ENCODE data around the gene ABCC11. TPM values are rescaled to one million over a fixed set of nuclear protein-coding genes. Genes with fewer than 3 reads are reported as not detected.

The ABCC11 gene
- total RNA-seq, 4 donors from 2014 or later, result 0.32 to 0.52 TPM; not detected in 2

DNA sequence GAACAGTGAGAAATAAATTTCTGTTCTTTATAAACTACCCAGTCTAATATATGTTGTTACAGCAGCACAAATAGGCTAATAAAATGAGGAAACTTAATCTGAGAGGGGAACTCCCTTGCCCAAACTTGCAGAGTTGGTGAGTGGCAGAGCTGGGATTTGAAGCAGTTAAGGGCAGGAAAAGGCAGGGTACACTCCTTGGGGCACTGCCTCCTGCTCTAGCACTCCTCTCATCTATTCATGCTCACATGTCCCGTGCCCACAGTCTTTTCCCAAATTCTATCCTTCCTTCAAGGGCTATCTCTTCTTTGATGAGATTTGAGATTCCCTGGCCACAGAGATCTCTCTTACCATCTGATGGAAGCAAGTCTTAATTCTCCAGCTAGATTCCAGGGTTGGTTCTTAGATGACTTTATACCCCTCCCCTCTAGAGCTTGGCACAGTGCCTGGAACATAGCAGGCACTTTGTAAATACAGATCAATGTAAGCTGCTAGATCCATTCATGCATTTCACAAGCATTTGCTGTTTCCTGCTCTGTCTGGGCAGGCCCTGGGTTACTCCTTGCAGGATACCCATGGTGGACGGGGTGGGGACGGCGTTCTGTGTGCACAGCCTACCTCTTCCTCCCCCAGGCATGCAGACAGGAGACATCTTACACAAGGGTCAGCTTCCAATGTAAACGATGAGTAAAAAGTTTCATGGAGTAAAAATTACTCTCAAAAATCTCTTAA, 52.3 kb downstream of the ABCC11 start:
- intact Hi-C loops (cut with DNase I; ENCODE audit: low total_unique reads), result no loop called here
- H3K4me3 ChIP-seq (ENCODE audit: low read depth, poor library complexity, severe bottlenecking), result no peak overlapping the region
- no peak for DNase-seq (ENCODE audit: low spot score in 2 of 2)
- WGBS, 2 donors, result 28 to 35% methylated on average over 5 of the region's 5 CpGs
- no peak for TF ChIP-seq CTCF (IDR thresholded peaks at IDR 0.05)
- no peak for TF ChIP-seq POLR2A (IDR thresholded peaks at IDR 0.05)

DNA sequence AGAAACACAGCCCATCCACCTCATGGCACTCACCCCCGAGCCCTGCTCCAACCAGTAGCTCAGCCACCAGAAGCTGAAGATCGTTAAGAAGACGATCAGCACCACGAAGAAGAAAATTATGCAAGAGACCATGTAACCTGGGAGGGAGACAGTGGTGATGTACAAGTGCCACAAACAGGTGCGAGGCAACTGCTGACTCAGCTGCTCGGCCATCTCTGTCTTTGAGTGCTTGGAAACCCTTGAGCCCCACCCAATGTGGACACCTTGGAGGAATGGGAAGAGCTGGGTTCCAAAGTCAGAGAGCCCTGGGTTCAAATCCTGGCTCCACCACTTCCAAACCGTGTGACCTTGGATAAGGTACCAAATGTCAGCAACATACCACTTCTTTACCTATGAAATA, 53.5 kb downstream of the ABCC11 start:
- no peak overlapping the region for H3K4me3 ChIP-seq (ENCODE audit: low read depth, poor library complexity, severe bottlenecking)
- DNase-seq (ENCODE audit: low spot score in 2 of 2), result no peak
- intact Hi-C loops (cut with DNase I; ENCODE audit: low total_unique reads), result no loop called here
- 82 to 88% methylated on average over 7 of the region's 7 CpGs for WGBS, 2 donors
- TF ChIP-seq CTCF (IDR thresholded peaks at IDR 0.05) (no peak), POLR2A (IDR thresholded peaks at IDR 0.05) (no peak)

DNA sequence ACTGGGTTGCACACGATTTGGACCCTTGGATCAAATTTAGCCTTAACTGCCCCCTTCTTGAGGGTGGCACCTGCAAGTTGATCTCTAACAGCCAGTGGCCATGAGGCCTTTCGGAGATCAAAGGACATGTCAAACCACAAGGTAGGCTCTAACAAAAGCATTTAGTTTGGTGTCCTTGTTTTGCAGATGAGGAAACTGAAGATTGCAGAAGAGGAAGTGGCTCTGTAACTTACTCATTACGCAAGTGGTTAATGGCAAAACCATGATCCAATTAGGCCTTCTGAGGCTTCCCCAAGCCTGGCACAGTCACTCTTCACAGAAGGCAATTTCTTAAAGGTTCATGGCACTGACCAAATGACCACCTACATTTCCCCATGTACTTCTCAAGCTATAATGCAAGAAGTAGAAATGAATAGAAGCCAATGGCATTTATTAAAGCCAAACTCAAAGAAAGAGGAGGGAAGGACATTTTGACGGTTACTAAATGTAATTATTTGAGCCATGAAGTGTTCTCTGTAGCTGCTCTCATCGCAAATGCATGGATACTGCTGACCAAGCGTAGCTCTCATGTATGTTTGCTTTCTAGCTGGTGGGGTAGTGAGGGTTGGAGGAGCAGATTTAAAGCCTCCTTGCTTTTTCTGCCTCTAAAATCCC, 58.8 kb downstream of the ABCC11 start:
- H3K4me3 ChIP-seq (ENCODE audit: low read depth, poor library complexity, severe bottlenecking), result no peak overlapping the region
- no peak for DNase-seq (ENCODE audit: low spot score in 2 of 2)
- intact Hi-C loops (cut with DNase I; ENCODE audit: low total_unique reads), result no loop called here
- WGBS, 2 donors, result 85 to 88% methylated on average over 6 of the region's 6 CpGs
- TF ChIP-seq POLR2A (IDR thresholded peaks at IDR 0.05) (no peak), CTCF (IDR thresholded peaks at IDR 0.05) (no peak)

GRCh38 chr16:48187779-48188178, 59.6 kb downstream of the ABCC11 start:
- intact Hi-C loops (cut with DNase I; ENCODE audit: low total_unique reads), result no loop called here
- H3K4me3 ChIP-seq (ENCODE audit: low read depth, poor library complexity, severe bottlenecking), result no peak overlapping the region
- no peak for TF ChIP-seq CTCF (IDR thresholded peaks at IDR 0.05)
- no peak for TF ChIP-seq POLR2A (IDR thresholded peaks at IDR 0.05)
- no peak for DNase-seq (ENCODE audit: low spot score in 2 of 2)
- WGBS, 2 donors, result 78 to 83% methylated on average over 4 of the region's 4 CpGs

DNA sequence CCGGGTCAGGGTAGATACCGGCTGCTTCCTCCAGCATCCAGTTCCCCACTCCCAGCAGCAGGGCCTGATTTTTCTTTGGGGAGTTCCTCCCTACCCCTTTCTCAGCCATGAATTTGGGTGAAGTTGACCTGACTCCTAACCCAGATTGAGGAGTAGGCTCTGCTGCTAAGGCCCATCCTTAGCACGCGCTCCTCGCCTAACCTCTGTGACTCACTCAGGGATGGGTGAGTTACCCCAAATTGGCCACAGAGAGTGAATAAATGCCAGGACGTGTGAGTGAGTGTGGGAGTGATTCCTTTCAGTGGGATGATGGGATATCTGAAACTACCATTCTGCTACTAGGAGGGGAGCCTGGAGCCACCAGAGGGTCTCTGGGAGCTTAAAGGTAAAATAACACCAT, 62.7 kb downstream of the ABCC11 start:
- DNase-seq (ENCODE audit: low spot score in 2 of 2), result no peak
- no peak overlapping the region for H3K4me3 ChIP-seq (ENCODE audit: low read depth, poor library complexity, severe bottlenecking)
- intact Hi-C loops (cut with DNase I; ENCODE audit: low total_unique reads), result no loop called here
- 78 to 79% methylated on average over 6 of the region's 6 CpGs for WGBS, 2 donors
- TF ChIP-seq CTCF (IDR thresholded peaks at IDR 0.05) (no peak), POLR2A (IDR thresholded peaks at IDR 0.05) (no peak)

All from lower leg skin (tissue), 4 donors.